ENCODE data around the gene POLR1F. TPM values are rescaled to one million over a fixed set of nuclear protein-coding genes. Genes with fewer than 3 reads are reported as not detected.
A peak's percentile ranks its signal among the peaks of the same experiment; 100 is the strongest.

Gene POLR1F
- total and polyA plus RNA-seq, 9 of the 15 experiments (the other 6 are each of a cell fraction or from before 2014, with no cell fraction given), result 17.5 to 95.3 (median 32.7) TPM

GRCh38 chr7:19708397-19709248 is at the start of gene POLR1F (continued):
- TF ChIP-seq THAP12 (CRISPR knock-in tag; IDR thresholded peaks at IDR 0.05) (peak; percentile 91), MYNN (IDR thresholded peaks at IDR 0.05) (0 out of 2 replicates have a peak, but pooled peaks have one; percentile 23), MYNN (CRISPR knock-in tag; IDR thresholded peaks at IDR 0.05) (no peak), SP1 (CRISPR knock-in tag; IDR thresholded peaks at IDR 0.05) (peak; percentile 78), E2F6 (IDR thresholded peaks at IDR 0.05; ENCODE audit: borderline replicate concordance in 1 of 2, extremely low read depth in 1 of 2, insufficient read depth in 1 of 2, insufficient read length in 1 of 2, low read depth in 1 of 2, low read length in 1 of 2, poor library complexity in 1 of 2, severe bottlenecking in 1 of 2) (peak; percentile 85 to 94)

Measured in K562 (cell line).